ENCODE measurements around the gene ARHGAP21. TPM values are rescaled to one million over a fixed set of nuclear protein-coding genes. Genes with fewer than 3 reads are reported as not detected.

The ARHGAP21 gene
- total and polyA plus RNA-seq, 2 experiments from 2014 or later = 15.3 to 44.5 TPM

DNA sequence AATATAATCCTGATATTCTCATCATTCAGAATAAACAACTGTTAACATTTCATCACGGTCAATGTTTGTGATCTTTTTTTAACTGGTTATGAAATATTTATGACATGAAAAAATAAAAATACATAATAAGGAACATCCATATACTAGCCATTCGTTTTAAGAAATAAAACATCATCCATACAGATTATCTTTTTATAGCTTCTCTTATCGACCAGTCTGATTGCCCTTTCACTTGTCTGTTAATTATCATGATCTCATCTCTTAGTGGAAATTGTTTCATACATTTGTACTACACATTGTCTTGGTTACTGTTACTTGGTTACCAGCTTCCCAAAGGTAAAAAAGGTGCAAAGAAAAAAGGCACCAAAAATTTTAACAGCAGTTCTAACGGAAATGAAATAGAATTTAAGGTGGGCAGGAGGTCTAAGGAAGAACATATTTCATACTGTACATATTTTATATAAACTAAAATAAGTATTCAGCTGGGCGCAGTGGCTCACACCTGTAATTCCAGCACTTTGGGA is 8.4 kb downstream of the ARHGAP21 start:
- Histone ChIP-seq H3F3A (replicated peaks; ENCODE audit: low read depth) (no peaks in the 10 kb centered on the region), H3K36me3 (ENCODE audit: insufficient read depth) (no peaks in the 10 kb centered on the region), H2AFZ (no peak overlapping the region), H3K27me3 (ENCODE audit: insufficient read depth) (peaks cover 35% of the 10 kb centered on the region), H3K4me1 (ENCODE audit: insufficient read depth) (peaks cover 46% of the 10 kb centered on the region), H3K4me2 (no peak overlapping the region), H3K79me2 (replicated peaks; ENCODE audit: insufficient read depth) (peaks cover 96% of the 10 kb centered on the region), H3K4me3 (no peak overlapping the region), H3K27ac (ENCODE audit: low read depth) (no peak overlapping the region), H3K9me2 (ENCODE audit: insufficient read depth) (no peaks in the 10 kb centered on the region), H4K20me1 (replicated peaks; ENCODE audit: insufficient read depth) (peaks cover 24% of the 10 kb centered on the region; the same call in 1 of the 2 replicates)
- ATAC-seq = no peak
- no peak for DNase-seq (ENCODE audit: low spot score)
- H3K4me3 Mint-ChIP-seq = no peak overlapping the region
- TF ChIP-seq EZH2phosphoT487 (IDR thresholded peaks at IDR 0.05; ENCODE audit: unreplicated experiment) (no peak), POLR2AphosphoS5 (IDR thresholded peaks at IDR 0.05; ENCODE audit: low read depth) (no peak), ZNF114 (CRISPR knock-in tag; IDR thresholded peaks at IDR 0.05) (no peak), CREB1 (CRISPR knock-in tag; IDR thresholded peaks at IDR 0.05; ENCODE audit: low read depth) (no peak), EZH2 (IDR thresholded peaks at IDR 0.05; ENCODE audit: low read depth, unreplicated experiment) (no peak), JUNB (IDR thresholded peaks at IDR 0.05; ENCODE audit: unreplicated experiment) (no peak), ZNF331 (CRISPR knock-in tag; IDR thresholded peaks at IDR 0.05; ENCODE audit: low read depth) (no peak), STAT1 (IDR thresholded peaks at IDR 0.05; ENCODE audit: unreplicated experiment) (no peak), NANOG (IDR thresholded peaks at IDR 0.05; ENCODE audit: borderline replicate concordance) (no peak)
- TF ChIP-seq, protein P1, sequence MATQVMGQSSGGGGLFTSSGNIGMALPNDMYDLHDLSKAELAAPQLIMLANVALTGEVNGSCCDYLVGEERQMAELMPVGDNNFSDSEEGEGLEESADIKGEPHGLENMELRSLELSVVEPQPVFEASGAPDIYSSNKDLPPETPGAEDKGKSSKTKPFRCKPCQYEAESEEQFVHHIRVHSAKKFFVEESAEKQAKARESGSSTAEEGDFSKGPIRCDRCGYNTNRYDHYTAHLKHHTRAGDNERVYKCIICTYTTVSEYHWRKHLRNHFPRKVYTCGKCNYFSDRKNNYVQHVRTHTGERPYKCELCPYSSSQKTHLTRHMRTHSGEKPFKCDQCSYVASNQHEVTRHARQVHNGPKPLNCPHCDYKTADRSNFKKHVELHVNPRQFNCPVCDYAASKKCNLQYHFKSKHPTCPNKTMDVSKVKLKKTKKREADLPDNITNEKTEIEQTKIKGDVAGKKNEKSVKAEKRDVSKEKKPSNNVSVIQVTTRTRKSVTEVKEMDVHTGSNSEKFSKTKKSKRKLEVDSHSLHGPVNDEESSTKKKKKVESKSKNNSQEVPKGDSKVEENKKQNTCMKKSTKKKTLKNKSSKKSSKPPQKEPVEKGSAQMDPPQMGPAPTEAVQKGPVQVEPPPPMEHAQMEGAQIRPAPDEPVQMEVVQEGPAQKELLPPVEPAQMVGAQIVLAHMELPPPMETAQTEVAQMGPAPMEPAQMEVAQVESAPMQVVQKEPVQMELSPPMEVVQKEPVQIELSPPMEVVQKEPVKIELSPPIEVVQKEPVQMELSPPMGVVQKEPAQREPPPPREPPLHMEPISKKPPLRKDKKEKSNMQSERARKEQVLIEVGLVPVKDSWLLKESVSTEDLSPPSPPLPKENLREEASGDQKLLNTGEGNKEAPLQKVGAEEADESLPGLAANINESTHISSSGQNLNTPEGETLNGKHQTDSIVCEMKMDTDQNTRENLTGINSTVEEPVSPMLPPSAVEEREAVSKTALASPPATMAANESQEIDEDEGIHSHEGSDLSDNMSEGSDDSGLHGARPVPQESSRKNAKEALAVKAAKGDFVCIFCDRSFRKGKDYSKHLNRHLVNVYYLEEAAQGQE (IDR thresholded peaks at IDR 0.05; ENCODE audit: unreplicated experiment) = no peak
- TF ChIP-seq, protein P2, sequence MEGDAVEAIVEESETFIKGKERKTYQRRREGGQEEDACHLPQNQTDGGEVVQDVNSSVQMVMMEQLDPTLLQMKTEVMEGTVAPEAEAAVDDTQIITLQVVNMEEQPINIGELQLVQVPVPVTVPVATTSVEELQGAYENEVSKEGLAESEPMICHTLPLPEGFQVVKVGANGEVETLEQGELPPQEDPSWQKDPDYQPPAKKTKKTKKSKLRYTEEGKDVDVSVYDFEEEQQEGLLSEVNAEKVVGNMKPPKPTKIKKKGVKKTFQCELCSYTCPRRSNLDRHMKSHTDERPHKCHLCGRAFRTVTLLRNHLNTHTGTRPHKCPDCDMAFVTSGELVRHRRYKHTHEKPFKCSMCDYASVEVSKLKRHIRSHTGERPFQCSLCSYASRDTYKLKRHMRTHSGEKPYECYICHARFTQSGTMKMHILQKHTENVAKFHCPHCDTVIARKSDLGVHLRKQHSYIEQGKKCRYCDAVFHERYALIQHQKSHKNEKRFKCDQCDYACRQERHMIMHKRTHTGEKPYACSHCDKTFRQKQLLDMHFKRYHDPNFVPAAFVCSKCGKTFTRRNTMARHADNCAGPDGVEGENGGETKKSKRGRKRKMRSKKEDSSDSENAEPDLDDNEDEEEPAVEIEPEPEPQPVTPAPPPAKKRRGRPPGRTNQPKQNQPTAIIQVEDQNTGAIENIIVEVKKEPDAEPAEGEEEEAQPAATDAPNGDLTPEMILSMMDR (conservative IDR thresholded peaks at IDR 0.05; ENCODE audit: low read depth in 2 of 2) = no peak
- TF ChIP-seq, protein P3, sequence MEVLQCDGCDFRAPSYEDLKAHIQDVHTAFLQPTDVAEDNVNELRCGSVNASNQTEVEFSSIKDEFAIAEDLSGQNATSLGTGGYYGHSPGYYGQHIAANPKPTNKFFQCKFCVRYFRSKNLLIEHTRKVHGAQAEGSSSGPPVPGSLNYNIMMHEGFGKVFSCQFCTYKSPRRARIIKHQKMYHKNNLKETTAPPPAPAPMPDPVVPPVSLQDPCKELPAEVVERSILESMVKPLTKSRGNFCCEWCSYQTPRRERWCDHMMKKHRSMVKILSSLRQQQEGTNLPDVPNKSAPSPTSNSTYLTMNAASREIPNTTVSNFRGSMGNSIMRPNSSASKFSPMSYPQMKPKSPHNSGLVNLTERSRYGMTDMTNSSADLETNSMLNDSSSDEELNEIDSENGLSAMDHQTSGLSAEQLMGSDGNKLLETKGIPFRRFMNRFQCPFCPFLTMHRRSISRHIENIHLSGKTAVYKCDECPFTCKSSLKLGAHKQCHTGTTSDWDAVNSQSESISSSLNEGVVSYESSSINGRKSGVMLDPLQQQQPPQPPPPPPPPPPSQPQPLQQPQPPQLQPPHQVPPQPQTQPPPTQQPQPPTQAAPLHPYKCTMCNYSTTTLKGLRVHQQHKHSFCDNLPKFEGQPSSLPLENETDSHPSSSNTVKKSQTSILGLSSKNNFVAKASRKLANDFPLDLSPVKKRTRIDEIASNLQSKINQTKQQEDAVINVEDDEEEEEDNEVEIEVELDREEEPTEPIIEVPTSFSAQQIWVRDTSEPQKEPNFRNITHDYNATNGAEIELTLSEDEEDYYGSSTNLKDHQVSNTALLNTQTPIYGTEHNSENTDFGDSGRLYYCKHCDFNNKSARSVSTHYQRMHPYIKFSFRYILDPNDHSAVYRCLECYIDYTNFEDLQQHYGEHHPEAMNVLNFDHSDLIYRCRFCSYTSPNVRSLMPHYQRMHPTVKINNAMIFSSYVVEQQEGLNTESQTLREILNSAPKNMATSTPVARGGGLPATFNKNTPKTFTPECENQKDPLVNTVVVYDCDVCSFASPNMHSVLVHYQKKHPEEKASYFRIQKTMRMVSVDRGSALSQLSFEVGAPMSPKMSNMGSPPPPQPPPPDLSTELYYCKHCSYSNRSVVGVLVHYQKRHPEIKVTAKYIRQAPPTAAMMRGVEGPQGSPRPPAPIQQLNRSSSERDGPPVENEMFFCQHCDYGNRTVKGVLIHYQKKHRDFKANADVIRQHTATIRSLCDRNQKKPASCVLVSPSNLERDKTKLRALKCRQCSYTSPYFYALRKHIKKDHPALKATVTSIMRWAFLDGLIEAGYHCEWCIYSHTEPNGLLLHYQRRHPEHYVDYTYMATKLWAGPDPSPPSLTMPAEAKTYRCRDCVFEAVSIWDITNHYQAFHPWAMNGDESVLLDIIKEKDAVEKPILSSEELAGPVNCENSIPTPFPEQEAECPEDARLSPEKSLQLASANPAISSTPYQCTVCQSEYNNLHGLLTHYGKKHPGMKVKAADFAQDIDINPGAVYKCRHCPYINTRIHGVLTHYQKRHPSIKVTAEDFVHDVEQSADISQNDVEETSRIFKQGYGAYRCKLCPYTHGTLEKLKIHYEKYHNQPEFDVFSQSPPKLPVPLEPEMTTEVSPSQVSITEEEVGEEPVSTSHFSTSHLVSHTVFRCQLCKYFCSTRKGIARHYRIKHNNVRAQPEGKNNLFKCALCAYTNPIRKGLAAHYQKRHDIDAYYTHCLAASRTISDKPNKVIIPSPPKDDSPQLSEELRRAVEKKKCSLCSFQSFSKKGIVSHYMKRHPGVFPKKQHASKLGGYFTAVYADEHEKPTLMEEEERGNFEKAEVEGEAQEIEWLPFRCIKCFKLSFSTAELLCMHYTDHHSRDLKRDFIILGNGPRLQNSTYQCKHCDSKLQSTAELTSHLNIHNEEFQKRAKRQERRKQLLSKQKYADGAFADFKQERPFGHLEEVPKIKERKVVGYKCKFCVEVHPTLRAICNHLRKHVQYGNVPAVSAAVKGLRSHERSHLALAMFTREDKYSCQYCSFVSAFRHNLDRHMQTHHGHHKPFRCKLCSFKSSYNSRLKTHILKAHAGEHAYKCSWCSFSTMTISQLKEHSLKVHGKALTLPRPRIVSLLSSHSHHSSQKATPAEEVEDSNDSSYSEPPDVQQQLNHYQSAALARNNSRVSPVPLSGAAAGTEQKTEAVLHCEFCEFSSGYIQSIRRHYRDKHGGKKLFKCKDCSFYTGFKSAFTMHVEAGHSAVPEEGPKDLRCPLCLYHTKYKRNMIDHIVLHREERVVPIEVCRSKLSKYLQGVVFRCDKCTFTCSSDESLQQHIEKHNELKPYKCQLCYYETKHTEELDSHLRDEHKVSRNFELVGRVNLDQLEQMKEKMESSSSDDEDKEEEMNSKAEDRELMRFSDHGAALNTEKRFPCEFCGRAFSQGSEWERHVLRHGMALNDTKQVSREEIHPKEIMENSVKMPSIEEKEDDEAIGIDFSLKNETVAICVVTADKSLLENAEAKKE (CRISPR knock-in tag; IDR thresholded peaks at IDR 0.05) = no peak
- TF ChIP-seq, protein P4, sequence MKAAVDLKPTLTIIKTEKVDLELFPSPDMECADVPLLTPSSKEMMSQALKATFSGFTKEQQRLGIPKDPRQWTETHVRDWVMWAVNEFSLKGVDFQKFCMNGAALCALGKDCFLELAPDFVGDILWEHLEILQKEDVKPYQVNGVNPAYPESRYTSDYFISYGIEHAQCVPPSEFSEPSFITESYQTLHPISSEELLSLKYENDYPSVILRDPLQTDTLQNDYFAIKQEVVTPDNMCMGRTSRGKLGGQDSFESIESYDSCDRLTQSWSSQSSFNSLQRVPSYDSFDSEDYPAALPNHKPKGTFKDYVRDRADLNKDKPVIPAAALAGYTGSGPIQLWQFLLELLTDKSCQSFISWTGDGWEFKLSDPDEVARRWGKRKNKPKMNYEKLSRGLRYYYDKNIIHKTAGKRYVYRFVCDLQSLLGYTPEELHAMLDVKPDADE (IDR thresholded peaks at IDR 0.05) = no peak
- H3K4me1 Mint-ChIP-seq = peaks cover 4% of the 10 kb centered on the region; the same call in 1 of the 3 replicates
- no peaks in the 10 kb centered on the region for H3K36me3 Mint-ChIP-seq (ENCODE audit: low read depth)
- no peaks in the 10 kb centered on the region for H3K27me3 Mint-ChIP-seq (ENCODE audit: insufficient read depth, low read depth, poor library complexity)
- H3K27ac Mint-ChIP-seq = no peak overlapping the region
- no peaks in the 10 kb centered on the region for H3K9me3 Mint-ChIP-seq

Measured in GM23338 (cell line).